Activated CD4-positive, alpha-beta memory T cell treated with anti-CD3 and anti-CD28 coated beads for 36 hours (primary cell): Measurements from ENCODE around the gene ASAP2. TPM values are rescaled to one million over a fixed set of nuclear protein-coding genes. Genes with fewer than 3 reads are reported as not detected.

Source experiments
- CTCF ChIA-PET: fragments of 350-600 bp; sonication (Branson Sonifier 250); formaldehyde crosslinking; loops from one replicate; lab custom pipeline; 2021; ENCODE audit warnings: antibody characterized with exemption, inconsistent platforms; lab: Charles Lee
- POLR2A ChIA-PET: fragments of 350-600 bp; sonication (Branson Sonifier 250); formaldehyde crosslinking; loops from one replicate; lab custom pipeline; 2021; ENCODE audit warnings: antibody characterized with exemption; lab: Charles Lee
- DNase-seq: peaks from one replicate; pipeline ENCODE4 v3.0.0-alpha.2; 2020
- H3K27ac Mint-ChIP-seq: one replicate; pipeline ENCODE4 v1.8.0; 2021; ENCODE audit warnings: mixed read lengths
- H3K27me3 Mint-ChIP-seq: one replicate; pipeline ENCODE4 v1.8.0; 2021; ENCODE audit warnings: mixed read lengths
- H3K36me3 Mint-ChIP-seq: one replicate; pipeline ENCODE4 v1.8.0; 2021; ENCODE audit warnings: mixed read lengths
- H3K4me1 Mint-ChIP-seq: one replicate; pipeline ENCODE4 v1.8.0; 2021; ENCODE audit warnings: low read depth, mixed read lengths
- H3K4me3 Mint-ChIP-seq: one replicate; pipeline ENCODE4 v1.8.0; 2021; ENCODE audit warnings: mild to moderate bottlenecking, mixed read lengths
- H3K9me3 Mint-ChIP-seq: one replicate; pipeline ENCODE4 v1.8.0; 2021; ENCODE audit warnings: mixed read lengths
- intact Hi-C: fragments of 100-400 bp; cut with micrococcal nuclease; formaldehyde crosslinking; loops from one replicate; pipeline ENCODE4 v1.15.1; 2023
- total RNA-seq, 2 experiments: library from RNA; stranded (reverse); gene quantifications; one replicate each; pipeline ENCODE4 v1.2.3, GENCODE V29; 2021

ASAP2 gene
- total RNA-seq, 2 experiments from 2014 or later, result 0.26 to 0.97 TPM

DNA sequence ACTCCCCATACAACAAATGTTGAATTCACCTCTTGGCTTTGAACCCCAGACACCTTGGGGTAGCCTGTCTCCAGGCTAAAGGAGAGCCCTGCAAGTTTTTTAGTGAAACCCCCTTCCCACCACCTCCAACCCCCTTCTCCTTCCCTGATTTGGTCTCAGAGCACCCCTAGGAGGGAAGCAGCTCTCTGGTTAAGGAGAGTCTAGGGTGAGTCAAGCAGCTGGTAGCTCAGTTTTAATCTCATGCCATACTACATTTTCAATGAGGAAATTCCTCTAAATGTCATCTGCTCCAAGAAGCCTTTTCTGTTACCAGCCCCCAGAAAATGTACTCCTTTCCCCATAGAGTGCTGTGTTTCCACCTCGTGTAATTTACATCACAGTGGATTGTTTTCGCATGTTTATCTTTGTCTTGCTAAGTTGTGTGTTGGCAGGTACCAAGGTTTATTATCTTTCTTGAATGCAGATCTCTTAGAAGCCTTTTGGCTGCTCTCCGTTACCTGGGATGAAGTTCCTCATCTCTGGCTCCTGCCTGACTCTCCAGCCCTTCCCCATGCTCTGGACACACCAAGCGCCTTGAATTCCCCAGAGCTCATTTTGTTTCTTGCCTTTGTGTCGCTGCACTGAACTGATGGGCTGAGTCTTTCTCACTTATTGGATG, 82.2 kb downstream of the ASAP2 start:
- no peak overlapping the region for H3K4me3 Mint-ChIP-seq
- no peaks in the 10 kb centered on the region for H3K9me3 Mint-ChIP-seq
- no peak overlapping the region for H3K27ac Mint-ChIP-seq
- H3K4me1 Mint-ChIP-seq, result no peaks in the 10 kb centered on the region
- CTCF ChIA-PET, result no interaction called here
- DNase-seq, result no peak
- POLR2A ChIA-PET, result no interaction called here
- no peaks in the 10 kb centered on the region for H3K36me3 Mint-ChIP-seq
- intact Hi-C loops, result no loop called here
- peaks cover 16% of the 10 kb centered on the region for H3K27me3 Mint-ChIP-seq

DNA sequence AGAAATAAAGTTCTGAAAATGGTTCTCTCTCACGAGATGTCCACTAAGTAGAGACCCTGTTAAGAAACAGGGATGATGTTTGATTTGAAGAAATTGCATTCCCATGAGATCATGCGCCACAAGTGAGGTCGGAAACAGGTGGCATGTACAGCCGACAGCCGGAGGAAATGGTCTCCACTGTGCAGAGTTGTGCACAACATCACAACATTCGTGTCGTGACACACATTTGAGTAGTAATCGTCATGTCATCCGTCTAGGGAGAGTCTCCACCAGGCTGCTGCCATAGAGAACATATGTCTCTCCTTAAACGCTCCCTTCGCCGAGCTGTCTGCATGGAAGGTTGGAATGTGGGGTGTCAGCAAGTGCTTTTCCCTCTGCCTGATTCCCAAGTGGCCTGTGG, 84.7 kb downstream of the ASAP2 start:
- no peaks in the 10 kb centered on the region for H3K36me3 Mint-ChIP-seq
- intact Hi-C loops, result no loop called here
- no peak overlapping the region for H3K27ac Mint-ChIP-seq
- ChIA-PET POLR2A (no interaction called here), CTCF (no interaction called here)
- H3K27me3 Mint-ChIP-seq, result peaks cover 14% of the 10 kb centered on the region
- DNase-seq, result no peak
- H3K4me3 Mint-ChIP-seq, result no peak overlapping the region
- no peaks in the 10 kb centered on the region for H3K9me3 Mint-ChIP-seq
- no peaks in the 10 kb centered on the region for H3K4me1 Mint-ChIP-seq

DNA sequence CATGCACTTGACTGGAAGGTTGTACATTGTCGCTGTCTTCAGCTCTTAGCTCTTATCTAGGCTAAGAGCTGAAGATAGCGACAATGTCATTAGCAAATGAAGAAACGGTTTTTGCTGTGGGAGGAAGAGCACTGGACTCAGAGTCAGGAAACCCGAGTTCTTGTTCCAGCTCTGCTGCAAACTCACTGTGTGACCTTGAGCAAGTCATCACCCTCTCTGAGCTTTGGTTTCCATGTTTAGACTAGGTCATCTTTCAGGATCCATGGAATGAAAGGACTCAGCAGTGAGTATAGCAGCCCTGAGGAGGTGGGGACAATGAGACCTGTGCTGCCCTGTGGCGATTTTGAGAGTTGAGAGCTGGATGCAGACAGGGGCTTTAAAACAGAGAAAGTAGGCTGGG, 85.3 kb downstream of the ASAP2 start:
- intact Hi-C loops, result no loop called here
- Mint-ChIP-seq H3K4me3 (no peak overlapping the region), H3K36me3 (no peaks in the 10 kb centered on the region), H3K4me1 (no peaks in the 10 kb centered on the region), H3K9me3 (no peaks in the 10 kb centered on the region), H3K27ac (no peak overlapping the region), H3K27me3 (peaks cover 19% of the 10 kb centered on the region)
- DNase-seq, result no peak
- CTCF ChIA-PET, result no interaction called here
- POLR2A ChIA-PET, result no interaction called here

DNA sequence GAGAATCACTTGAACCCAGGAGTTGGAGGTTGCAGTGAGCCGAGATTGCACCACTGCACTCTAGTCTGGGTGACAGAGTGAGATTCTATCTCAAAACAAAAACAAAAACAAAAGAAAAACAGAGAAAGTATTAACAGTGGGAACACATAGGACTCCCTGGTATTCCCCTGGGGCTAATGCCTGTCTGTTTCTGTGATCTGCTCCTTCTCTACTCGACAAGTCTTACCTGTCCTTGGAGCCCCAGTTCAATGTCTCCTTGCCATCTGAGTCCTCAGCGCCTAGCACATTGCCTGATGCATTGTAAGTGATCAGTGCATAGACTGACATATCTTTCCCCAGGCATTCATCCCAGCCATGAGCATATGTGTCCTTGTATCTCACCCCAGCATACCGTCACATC, 85.8 kb downstream of the ASAP2 start:
- Mint-ChIP-seq H3K4me3 (no peak overlapping the region), H3K4me1 (no peaks in the 10 kb centered on the region), H3K27ac (no peak overlapping the region), H3K36me3 (no peaks in the 10 kb centered on the region), H3K9me3 (no peaks in the 10 kb centered on the region), H3K27me3 (peaks cover 18% of the 10 kb centered on the region)
- intact Hi-C loops, result no loop called here
- ChIA-PET POLR2A (no interaction called here), CTCF (no interaction called here)
- no peak for DNase-seq

DNA sequence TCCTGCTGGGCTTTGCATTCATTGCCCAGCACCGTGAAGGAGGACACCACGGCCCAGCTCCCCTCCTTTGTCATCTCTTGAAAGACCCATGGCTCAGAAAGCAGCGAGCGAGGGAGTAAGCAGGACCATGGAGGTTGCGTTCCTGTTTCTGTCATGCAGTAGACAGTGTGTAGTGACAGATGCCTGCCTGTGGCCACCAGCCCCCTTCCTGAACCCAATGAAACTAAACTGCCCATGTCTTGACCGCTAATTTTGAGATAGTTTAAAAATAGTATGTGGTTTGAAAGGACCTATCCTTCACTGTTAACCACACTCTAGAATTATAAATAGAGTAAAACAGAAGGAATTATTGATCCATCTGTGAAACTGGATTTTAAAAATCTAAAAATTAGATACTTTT, 88.2 kb downstream of the ASAP2 start:
- no peaks in the 10 kb centered on the region for H3K4me1 Mint-ChIP-seq
- intact Hi-C loops, result no loop called here
- CTCF ChIA-PET, result no interaction called here
- H3K4me3 Mint-ChIP-seq, result no peak overlapping the region
- no peaks in the 10 kb centered on the region for H3K9me3 Mint-ChIP-seq
- no peak overlapping the region for H3K27ac Mint-ChIP-seq
- no peaks in the 10 kb centered on the region for H3K36me3 Mint-ChIP-seq
- peaks cover 15% of the 10 kb centered on the region for H3K27me3 Mint-ChIP-seq
- POLR2A ChIA-PET, result no interaction called here
- DNase-seq, result no peak

DNA sequence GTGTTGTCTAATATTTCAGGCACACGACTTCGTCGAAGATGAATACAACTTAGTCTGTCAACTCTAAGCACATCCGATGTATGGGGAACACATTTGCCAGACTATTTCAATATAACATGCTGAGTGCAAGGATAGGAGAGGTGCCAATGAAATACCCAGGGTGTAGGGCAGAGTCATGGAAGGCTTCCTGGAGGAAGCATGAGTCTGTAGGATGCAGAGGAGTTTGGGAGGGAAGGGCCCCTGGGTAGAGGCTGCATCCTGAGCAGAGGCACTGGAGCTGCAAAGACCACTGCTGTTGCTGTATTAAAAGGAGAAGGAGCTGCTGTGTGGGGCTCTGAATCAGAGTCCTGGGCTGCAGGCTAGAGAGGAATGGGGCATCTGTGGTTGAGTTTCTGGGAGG, 89.9 kb downstream of the ASAP2 start:
- ChIA-PET POLR2A (no interaction called here), CTCF (no interaction called here)
- intact Hi-C loops, result no loop called here
- Mint-ChIP-seq H3K4me3 (no peak overlapping the region), H3K9me3 (no peaks in the 10 kb centered on the region), H3K27ac (no peak overlapping the region), H3K27me3 (peaks cover 8% of the 10 kb centered on the region), H3K4me1 (no peaks in the 10 kb centered on the region), H3K36me3 (no peaks in the 10 kb centered on the region)
- no peak for DNase-seq

DNA sequence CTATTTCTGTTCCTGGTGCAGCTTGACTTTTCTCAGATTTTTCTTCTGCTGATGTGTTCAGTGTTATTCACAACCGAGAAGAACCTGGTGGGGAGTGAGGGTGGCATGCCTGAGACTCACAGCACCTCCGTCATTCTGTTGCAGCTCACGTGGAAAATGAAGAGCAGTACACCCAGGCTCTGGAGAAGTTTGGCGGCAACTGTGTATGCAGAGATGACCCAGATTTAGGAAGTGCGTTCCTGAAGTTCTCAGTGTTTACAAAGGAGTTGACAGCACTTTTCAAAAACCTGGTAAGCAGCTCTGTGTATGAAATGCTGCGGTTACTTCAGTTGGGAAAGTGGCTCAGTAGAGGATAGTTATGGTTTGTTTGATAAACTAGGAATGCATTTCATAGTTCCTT, 90.5 kb downstream of the ASAP2 start:
- ChIA-PET CTCF (interaction anchor here (0.6 kb wide), 1 partner anchor 23 kb away, joined by 6 read pairs; no protein-coding TSS in a partner anchor), POLR2A (no interaction called here)

DNA sequence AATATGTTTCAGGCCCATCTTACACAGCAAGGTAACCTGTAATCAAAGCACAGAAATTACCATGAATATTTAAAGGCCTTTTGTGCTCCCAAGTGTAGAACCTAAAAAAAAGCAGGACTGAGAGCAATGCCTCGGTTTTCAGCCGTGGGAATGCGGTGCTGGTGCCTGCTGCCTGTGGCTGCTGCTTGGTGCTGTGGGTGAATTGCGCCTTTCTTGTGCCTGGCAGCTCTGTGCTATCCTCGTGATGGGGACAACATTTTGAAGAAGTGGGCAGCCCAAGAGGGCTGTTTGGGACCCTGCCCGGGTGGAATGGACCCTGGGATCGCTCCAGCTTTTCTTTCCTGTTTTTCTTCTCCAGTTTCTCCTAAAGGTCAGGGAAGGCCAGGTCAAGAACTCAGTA, 91.2 kb downstream of the ASAP2 start:
- Mint-ChIP-seq H3K27ac (no peak overlapping the region), H3K27me3 (peaks cover 5% of the 10 kb centered on the region), H3K4me1 (no peaks in the 10 kb centered on the region), H3K4me3 (no peak overlapping the region), H3K36me3 (no peaks in the 10 kb centered on the region), H3K9me3 (no peaks in the 10 kb centered on the region)
- POLR2A ChIA-PET, result no interaction called here
- CTCF ChIA-PET, result interaction anchor here (0.6 kb wide), 1 partner anchor 23 kb away, joined by 6 read pairs; no protein-coding TSS in a partner anchor
- intact Hi-C loops, result no loop called here
- no peak for DNase-seq

More for the DNA sequence above, 90.5 kb downstream of the ASAP2 start:
- Mint-ChIP-seq H3K36me3 (no peaks in the 10 kb centered on the region), H3K27me3 (peaks cover 5% of the 10 kb centered on the region), H3K9me3 (no peaks in the 10 kb centered on the region), H3K4me3 (no peak overlapping the region), H3K4me1 (no peaks in the 10 kb centered on the region), H3K27ac (no peak overlapping the region)
- intact Hi-C loops, result no loop called here
- DNase-seq, result no peak

DNA sequence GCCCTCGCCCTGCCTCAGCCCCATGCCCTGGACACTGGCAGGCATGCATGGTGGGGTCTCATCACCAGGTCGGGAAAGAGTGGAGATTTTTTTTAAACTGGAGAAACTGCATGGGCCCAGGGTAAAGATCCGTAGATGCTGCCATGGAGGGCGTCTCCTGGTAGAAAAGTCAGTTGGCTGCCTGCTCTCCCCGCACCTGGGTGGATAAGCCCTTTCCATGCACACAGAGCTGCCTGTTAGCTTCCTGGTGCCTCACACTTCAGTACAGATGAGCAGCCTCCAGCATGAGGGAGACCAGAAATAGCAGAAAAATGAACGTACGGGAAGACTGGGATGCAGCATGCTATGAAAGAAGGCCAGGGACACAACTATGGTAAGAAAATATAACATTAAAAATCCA, 92.0 kb downstream of the ASAP2 start:
- Mint-ChIP-seq H3K27ac (no peak overlapping the region), H3K36me3 (no peaks in the 10 kb centered on the region), H3K4me1 (no peaks in the 10 kb centered on the region), H3K27me3 (peaks cover 5% of the 10 kb centered on the region), H3K9me3 (no peaks in the 10 kb centered on the region), H3K4me3 (no peak overlapping the region)
- DNase-seq, result no peak
- intact Hi-C loops, result no loop called here
- POLR2A ChIA-PET, result no interaction called here
- CTCF ChIA-PET, result no interaction called here

DNA sequence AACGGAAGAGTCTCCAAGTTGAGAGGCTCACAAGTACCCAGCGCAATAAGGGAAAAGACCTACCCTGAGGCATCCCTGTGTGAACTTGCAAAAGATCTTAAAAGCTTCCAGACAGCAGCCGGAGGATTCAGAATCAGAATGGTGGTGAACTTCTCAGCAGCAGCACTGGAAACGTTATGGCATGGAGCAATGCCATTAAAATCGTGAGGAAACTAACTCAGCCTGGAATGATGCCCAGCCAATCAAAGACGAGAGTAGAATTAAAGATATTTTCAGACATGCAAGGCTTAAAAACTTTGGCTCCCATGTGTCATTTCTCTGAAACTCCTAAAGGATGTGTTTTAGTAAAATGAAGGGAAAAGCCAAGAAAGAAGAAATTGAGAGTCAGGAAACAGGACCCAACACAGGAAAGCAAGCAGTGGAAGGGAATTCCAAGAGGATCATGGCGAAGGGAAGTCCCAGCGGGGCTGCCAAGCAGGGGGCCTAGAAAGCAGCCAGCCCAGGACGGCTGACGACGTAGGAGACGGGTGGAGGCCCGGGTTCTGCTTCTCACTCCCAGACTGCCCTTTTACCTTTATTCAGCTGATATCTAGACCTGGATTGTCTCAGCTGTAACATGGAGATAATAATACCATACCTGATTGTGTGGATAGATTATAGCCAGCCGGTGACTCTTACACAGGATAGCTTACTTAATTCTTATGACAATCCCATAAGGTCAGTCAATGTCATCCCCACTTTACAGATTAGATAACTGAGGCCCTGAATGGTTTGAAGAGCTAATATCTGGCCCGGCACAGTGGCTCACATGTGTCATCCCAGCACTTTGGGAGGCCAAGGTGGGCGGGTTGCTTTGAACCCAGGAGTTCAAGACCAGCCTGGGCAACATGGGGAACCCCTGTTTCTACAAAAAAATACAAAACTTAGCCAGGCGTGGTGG, 92.8 kb downstream of the ASAP2 start:
- Mint-ChIP-seq H3K27ac (no peak overlapping the region), H3K4me1 (no peaks in the 10 kb centered on the region)
- CTCF ChIA-PET, result no interaction called here

DNA sequence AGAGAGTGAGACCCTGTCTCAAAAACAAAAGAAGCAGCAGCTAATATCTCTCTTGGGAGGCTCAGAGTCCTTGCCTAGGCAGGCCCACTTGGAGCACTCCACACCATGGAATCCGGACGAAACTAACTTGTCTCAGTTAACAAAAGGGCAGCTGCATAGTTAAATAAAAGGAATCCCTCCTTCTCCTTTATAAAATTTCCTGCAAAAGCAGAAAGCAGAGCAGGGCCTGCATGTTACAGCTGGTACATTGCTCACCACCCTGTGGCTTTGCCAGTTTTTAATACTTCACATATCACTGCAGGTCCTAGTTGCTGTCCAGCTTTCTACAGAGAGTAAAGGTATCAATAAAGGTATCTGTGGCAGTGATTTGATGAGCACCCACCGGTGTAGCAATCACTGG, 93.6 kb downstream of the ASAP2 start:
- DNase-seq, result no peak
- intact Hi-C loops, result no loop called here
- CTCF ChIA-PET, result no interaction called here
- no peaks in the 10 kb centered on the region for H3K36me3 Mint-ChIP-seq
- H3K4me3 Mint-ChIP-seq, result no peak overlapping the region
- POLR2A ChIA-PET, result no interaction called here
- peaks cover 5% of the 10 kb centered on the region for H3K27me3 Mint-ChIP-seq
- no peak overlapping the region for H3K27ac Mint-ChIP-seq
- no peaks in the 10 kb centered on the region for H3K4me1 Mint-ChIP-seq
- H3K9me3 Mint-ChIP-seq, result no peaks in the 10 kb centered on the region

More for the DNA sequence above, 92.8 kb downstream of the ASAP2 start:
- H3K9me3 Mint-ChIP-seq, result no peaks in the 10 kb centered on the region
- intact Hi-C loops, result no loop called here
- POLR2A ChIA-PET, result no interaction called here
- no peak for DNase-seq
- no peak overlapping the region for H3K4me3 Mint-ChIP-seq
- peaks cover 5% of the 10 kb centered on the region for H3K27me3 Mint-ChIP-seq
- no peaks in the 10 kb centered on the region for H3K36me3 Mint-ChIP-seq

DNA sequence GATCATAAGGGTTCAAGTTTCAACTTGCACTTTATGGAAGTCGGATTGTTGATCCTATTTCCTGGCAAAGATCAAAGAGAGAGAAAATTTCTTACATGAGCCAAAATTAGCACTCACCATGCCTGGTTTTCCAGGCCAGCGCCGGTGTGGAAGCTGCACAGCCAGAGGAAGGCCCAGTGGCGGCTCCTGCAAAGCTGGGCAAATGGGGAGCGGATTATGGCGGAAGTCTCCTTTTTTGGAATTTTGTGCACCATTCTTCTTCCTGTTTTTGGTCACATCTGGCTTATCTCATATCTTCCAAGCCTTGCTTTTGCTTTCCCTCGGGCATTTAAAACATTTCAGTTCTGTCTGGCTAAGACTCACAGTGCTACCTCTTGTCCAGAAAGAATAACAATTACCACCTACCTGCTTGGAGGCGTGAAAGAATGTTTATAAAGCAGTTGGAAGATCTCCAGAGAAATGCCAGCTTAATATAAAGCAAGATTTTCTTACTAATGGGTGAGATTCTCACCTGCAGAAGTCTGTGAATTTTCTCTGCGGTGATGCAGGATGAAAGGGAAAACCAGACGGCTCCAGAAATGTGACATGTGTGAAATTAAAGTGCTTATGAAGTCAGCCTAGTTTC, 94.3 kb downstream of the ASAP2 start:
- no peak for DNase-seq
- ChIA-PET CTCF (no interaction called here), POLR2A (no interaction called here)
- Mint-ChIP-seq H3K4me1 (no peaks in the 10 kb centered on the region), H3K36me3 (no peaks in the 10 kb centered on the region), H3K9me3 (no peaks in the 10 kb centered on the region), H3K4me3 (no peak overlapping the region), H3K27me3 (peaks cover 5% of the 10 kb centered on the region), H3K27ac (no peak overlapping the region)
- intact Hi-C loops, result no loop called here
